K562 (cell line): ENCODE measurements around the gene NIPA2. TPM values are rescaled to one million over a fixed set of nuclear protein-coding genes. Genes with fewer than 3 reads are reported as not detected.

Source experiments
- POLR2AphosphoS5 ChIP-seq: IDR thresholded peaks from 2 replicates; pipeline ENCODE4 v1.6.1; 2011; ENCODE audit warnings: mild to moderate bottlenecking, low read depth, low read length, moderate library complexity; ENCODE audit not compliant: control insufficient read depth, insufficient read depth
- ZNF347 ChIP-seq: fragments of 450-650 bp; formaldehyde crosslinking; IDR thresholded peaks from 2 replicates; pipeline ENCODE4 v1.4.0; 2020; ENCODE audit warnings: low read depth, mild to moderate bottlenecking, moderate library complexity
- polyA plus RNA-seq, 8 experiments: library from polyadenylated mRNA; depleted of rRNA in 4 of 8; stranded (reverse) in 5 of 8; unstranded in 3 of 8; fragments of >200 nt; fragmentation: Nextera tagmentation in 2 of 8; fragmentation: Illumina TruSeq in 1 of 8; extraction: Ambion mirVana in 2 of 8; extraction: Trizol in 1 of 8; gene quantifications; 2 replicates each; pipeline versions ENCODE4 v1.2.1 to v1.2.3, GENCODE V29; 2011 to 2014; ENCODE audit warnings: inconsistent platforms in 1 of 8, missing spikeins in 1 of 8
- total RNA-seq, 7 experiments: library from RNA; depleted of rRNA in 6 of 7; stranded (reverse); fragments of >200 nt in 6 of 7; fragmentation: Illumina TruSeq in 2 of 7; extraction: Trizol in 2 of 7; gene quantifications; 2 replicates each; pipeline versions ENCODE4 v1.2.1 to v1.2.3, GENCODE V29; 2011 to 2021; ENCODE audit warnings: low replicate concordance in 1 of 7
- TF ChIP-seq, protein P1 (sequence below): fragments of 450-650 bp; IDR thresholded peaks from 2 replicates; pipeline ENCODE4 v1.7.1; 2018; ENCODE audit warnings: mild to moderate bottlenecking, low read depth; ENCODE audit not compliant: partially characterized antibody
- TF ChIP-seq, protein P2 (sequence below), 2 experiments: IDR thresholded peaks; 2 replicates each; pipeline ENCODE4 v1.6.1; 2011; ENCODE audit warnings: borderline replicate concordance in 1 of 2, control low read depth in 1 of 2, low read depth in 1 of 2, low read length in 1 of 2, mild to moderate bottlenecking in 1 of 2, mixed read lengths in 1 of 2, moderate library complexity in 1 of 2; ENCODE audit not compliant: insufficient read depth in 1 of 2, insufficient read length in 1 of 2, poor library complexity in 1 of 2, severe bottlenecking in 1 of 2; ENCODE audit errors: extremely low read depth in 1 of 2
- TF ChIP-seq, protein P3 (sequence below): fragments of 450-650 bp; IDR thresholded peaks from 2 replicates; pipeline ENCODE4 v1.6.1; 2016; ENCODE audit warnings: missing biosample characterization, missing genetic modification characterization

NIPA2 gene
- total and polyA plus RNA-seq, 9 of the 15 experiments (the other 6 are each of a cell fraction or from before 2014, with no cell fraction given): 18.7 to 107 (median 87.3) TPM

DNA sequence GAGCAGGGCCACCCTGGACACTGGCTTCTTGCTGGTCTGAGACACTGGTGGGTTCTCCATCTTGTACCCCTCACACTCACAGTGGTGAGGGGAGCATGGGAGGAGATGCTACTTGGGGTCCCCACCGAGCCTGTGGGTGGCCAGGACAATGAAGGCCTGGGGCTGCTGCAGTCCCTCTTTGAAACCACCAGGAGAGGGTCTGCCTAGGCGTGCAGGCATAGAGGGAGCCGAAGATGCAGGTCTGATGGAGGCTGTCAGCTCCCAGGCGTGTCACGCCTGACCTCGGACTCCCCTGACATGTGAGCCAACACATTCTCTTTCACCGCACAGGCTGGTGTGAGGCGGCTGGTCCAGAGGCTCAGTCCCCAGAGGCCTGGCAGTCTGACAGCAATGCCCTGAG is 39.1 kb downstream of the NIPA2 start (continued):
- TF ChIP-seq, protein P1, sequence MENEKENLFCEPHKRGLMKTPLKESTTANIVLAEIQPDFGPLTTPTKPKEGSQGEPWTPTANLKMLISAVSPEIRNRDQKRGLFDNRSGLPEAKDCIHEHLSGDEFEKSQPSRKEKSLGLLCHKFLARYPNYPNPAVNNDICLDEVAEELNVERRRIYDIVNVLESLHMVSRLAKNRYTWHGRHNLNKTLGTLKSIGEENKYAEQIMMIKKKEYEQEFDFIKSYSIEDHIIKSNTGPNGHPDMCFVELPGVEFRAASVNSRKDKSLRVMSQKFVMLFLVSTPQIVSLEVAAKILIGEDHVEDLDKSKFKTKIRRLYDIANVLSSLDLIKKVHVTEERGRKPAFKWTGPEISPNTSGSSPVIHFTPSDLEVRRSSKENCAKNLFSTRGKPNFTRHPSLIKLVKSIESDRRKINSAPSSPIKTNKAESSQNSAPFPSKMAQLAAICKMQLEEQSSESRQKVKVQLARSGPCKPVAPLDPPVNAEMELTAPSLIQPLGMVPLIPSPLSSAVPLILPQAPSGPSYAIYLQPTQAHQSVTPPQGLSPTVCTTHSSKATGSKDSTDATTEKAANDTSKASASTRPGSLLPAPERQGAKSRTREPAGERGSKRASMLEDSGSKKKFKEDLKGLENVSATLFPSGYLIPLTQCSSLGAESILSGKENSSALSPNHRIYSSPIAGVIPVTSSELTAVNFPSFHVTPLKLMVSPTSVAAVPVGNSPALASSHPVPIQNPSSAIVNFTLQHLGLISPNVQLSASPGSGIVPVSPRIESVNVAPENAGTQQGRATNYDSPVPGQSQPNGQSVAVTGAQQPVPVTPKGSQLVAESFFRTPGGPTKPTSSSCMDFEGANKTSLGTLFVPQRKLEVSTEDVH: no peak
- no peak for TF ChIP-seq ZNF347 (CRISPR knock-in tag)
- TF ChIP-seq, protein P2, sequence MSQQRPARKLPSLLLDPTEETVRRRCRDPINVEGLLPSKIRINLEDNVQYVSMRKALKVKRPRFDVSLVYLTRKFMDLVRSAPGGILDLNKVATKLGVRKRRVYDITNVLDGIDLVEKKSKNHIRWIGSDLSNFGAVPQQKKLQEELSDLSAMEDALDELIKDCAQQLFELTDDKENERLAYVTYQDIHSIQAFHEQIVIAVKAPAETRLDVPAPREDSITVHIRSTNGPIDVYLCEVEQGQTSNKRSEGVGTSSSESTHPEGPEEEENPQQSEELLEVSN (IDR thresholded peaks at IDR 0.05; ENCODE audit: borderline replicate concordance in 1 of 2, extremely low read depth in 1 of 2, insufficient read depth in 1 of 2, insufficient read length in 1 of 2, low read depth in 1 of 2, low read length in 1 of 2, poor library complexity in 1 of 2, severe bottlenecking in 1 of 2): no peak
- TF ChIP-seq POLR2AphosphoS5: no peak
- TF ChIP-seq, protein P3, sequence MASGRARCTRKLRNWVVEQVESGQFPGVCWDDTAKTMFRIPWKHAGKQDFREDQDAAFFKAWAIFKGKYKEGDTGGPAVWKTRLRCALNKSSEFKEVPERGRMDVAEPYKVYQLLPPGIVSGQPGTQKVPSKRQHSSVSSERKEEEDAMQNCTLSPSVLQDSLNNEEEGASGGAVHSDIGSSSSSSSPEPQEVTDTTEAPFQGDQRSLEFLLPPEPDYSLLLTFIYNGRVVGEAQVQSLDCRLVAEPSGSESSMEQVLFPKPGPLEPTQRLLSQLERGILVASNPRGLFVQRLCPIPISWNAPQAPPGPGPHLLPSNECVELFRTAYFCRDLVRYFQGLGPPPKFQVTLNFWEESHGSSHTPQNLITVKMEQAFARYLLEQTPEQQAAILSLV (tag): no peak
